Measurements from ENCODE around the gene DRD4.

The DRD4 gene

DNA sequence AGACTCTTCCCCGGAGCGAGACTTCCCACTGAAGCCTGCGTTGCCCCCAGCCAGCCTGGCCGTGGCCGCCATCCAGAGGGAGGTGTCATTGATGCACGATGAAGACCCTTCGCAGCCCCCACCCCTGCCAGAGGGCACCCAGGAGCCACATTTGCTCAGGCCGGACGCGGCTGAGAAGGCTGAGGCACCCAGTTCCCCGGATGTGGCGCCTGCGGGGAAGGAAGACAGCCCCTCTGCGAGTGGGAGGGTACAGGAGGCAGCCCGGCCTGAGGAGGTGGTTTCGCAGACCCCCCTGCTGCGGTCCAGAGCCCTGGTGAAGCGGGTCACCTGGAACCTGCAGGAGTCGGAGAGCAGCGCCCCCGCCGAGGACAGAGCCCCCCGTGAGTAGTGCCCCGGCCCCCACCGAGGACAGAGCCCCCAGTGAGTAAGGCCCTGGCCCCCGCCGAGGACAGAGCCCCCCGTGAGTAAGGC, 27.7 kb upstream of the DRD4 start:
- no peak for DNase-seq

DNA sequence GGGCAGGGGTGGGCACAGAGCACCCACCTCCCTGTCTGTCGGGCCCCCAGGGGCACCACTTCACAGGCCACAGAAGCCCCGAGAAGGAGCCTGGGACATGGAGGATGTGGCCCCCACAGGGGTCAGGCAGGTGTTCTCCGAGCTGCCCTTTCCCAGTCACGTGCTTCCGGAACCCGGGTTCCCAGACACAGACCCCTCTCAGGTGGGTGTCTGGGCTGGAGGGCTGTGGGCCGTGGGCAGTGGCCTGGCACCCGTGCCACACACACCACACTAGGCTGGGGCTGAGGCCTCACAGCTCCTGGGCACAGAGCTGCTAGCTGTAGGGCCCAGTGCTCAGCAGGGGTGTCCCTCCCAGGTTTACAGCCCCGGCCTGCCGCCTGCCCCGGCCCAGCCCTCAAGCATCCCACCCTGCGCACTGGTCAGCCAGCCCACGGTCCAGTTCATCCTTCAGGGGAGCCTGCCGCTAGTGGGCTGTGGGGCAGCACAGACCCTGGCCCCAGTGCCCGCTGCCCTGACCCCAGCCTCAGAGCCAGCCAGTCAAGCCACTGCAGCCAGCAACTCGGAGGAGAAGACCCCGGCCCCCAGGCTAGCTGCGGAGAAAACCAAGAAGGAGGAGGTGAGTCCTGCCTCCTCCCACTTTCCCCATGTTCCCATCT, 26.8 kb upstream of the DRD4 start:
- no peak for DNase-seq

DNA sequence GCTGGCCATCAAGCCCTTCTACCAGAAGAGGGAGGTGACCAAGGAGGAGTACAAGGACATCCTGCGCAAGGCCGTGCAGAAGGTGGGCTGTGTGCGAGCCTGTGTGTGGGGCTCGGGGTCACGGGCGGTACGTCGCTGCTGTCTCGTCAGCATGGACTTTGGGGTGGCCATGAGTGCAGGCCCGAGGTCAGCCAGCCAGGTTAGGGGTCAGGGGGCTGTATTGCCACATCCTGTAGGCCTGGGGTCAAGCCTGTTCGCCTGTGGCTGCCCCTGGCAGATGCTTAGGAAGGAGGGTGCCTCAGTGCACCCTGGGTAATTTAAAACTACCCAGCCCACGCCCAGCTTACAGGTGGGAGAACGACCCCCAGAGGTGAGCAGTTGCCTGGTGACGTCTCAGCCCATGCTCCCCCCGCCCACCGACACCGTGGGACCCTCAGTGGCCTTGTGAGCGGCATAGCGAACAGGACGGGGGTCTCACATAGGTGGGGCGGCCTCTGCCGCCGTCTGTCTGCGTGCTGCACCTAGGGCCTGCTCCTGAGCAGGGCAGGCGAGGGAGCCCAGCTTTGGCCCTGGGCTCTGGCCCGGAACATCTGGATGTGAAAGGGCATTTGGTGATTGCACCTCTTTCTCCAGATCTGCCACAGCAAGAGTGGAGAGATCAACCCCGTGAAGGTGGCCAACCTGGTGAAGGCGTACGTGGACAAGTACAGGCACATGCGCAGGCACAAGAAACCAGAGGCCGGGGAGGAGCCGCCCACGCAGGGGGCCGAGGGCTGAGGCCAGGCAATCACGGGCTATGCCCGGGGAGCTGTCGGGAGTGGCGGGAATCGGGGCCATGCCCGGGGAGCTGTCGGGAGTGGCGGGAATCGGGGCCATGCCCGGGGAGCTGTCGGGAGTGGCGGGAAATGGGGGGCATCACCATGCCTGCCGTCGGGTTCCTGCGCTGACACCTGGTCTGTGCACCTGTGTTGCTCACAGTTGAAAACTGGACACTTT, 25.8 kb upstream of the DRD4 start:
- DNase-seq: no peak

DNA sequence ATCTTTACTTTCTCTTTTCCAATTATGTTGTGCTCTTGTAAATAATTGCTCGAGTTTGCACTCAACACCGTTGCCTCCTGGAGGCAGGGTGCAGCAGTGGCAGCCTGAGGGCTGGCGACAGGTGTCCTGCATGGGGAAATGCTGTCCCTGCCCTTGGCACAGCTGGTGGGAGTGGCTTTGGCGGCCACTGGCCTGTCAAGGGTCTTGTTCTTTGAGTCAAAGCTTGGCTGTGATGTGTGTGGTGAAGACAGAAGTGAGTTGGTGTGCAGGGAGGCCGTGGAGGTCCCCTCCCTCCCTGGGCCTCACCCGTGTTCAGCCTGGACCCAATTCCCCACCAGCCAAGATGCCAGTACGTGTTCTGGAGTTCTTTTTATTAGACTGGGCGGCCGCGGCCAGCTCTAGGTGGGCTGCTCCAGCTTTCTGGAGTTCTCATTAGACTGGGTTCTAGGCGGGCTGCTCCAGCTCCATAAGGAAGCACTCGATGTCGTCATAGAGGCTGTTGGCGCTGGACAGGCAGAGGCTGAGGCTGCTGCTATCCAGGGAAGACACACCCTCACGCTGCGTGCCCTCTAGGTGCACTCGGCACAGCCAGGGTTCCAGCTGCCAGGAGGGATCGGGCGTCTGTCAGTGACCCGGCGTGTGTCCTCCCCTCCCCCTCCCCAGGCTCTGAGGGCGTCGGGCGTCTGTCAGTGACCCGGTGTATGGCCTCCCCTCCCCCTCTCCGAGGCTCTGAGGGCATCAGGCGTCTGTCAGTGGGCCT, 24.7 kb upstream of the DRD4 start:
- DNase-seq: no peak

DNA sequence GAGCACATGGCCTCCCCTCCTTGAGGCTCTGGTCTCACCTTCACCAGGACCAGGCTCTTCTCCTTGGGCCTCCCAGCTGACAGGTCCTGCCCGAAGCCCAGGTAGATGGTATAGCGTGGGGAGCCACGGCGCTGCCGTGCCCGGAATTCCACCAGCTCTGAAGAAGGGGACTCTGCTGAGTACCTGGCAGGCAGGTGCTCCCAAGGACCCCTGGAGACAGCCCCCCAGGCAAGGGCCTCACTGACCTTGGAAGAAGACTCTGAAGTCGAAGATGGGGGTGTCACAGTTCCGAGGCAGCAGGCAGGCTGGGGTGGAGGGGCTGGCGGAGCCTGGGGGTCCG, 24.1 kb upstream of the DRD4 start:
- DNase-seq: no peak

DNA sequence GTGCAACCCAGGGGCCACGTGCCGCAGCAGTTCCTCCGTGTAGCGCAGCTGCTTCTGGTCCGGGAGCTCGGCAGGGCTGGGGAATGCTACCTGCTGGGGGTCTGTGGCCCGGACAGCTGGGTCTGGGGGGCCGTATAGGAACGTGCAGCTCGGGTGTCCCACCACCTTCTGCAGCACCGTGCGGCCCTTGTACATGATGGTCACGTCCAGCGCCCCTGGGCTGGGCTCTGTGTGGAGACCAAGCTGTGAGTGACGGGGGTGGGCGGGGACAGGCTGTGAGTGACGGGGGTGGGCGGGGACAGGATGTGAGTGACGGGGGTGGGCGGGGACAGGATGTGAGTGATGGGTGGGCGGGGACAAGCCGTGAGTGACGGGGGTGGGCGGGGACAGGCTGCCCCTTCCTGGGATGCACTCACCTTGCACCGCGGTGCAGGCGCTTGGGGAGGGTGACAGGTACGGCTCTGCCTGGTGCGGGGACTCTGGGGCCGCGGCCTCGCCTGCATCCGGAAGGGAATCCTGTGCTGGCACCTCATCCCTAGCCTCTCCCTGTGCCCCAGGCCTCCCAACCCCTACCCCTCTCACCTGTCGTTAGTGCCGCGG, 23.6 kb upstream of the DRD4 start:
- peak; percentile 28 for DNase-seq

DNA sequence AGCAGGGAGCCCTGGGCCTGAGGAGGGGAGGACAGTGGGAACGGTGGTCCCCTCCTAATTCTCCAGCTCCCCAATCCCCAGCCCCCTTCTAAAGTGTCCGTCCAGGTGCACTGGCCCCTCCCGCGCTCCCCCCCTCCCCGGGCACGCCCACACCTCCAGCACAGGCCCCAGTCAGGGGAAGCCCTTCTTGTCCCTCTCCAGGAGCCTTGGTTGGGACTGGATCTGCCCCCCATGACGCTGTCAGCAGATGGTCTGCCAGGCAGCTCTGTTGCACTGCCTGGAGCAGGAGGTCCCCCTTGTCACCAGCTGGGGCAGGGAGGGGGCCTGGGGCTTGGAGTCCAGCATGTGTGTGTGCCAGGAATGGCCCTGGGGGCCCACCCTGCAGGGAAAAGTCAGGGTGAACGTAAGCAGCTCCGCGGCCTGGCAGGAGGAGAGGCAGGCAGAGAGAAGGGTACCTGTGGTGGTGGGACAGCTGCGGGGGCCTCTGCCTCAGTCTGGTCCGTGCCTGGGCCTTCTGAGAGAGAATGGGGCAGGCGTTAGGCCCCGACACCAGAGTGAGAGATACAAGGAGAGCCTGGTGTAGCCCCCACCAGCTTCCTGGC, 22.9 kb upstream of the DRD4 start:
- no peak for DNase-seq

DNA sequence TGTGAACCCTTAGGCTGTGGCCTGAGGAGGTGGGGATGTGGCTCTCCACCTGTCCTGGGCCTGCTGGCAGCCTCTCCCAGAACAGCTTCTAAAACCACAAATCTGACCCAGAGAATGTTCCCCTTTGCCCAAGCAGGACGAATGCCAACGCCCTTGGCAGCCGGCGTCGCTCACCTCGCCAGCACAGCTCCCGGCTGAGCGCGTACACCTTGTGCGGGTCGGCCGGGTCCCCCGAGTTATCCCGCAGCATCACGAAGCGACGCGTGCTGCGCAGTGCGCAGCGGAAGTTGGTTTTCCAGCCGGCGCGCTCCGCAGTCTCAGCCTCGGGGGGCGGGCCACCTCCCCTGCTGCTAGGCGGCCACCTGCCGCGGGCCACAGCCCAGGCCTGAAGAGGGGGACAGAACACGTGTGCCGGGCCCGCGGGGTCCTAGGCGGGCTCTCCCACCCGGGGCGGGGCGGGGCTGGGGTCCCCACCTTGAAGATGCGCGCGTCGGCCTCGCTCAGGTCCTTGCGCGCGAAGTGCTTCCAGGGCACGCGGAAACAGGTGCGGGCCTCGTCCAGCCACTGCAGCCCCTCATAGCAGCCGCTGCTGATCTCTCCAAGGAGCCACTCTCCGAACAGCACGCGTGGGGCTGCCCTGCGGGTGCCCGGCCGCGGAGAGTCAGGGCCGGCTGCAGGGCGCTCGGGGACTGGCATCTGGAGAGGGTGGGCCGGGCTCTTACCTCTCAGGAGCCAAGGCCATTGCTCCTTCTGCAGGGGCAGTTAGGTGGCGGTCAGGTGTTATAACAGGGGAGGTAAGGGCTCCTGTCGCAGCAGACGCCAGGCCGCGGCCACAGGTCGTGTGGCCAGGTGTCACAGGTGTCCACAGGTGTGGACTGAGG, 22.2 kb upstream of the DRD4 start:
- DNase-seq: peak; percentile 29

DNA sequence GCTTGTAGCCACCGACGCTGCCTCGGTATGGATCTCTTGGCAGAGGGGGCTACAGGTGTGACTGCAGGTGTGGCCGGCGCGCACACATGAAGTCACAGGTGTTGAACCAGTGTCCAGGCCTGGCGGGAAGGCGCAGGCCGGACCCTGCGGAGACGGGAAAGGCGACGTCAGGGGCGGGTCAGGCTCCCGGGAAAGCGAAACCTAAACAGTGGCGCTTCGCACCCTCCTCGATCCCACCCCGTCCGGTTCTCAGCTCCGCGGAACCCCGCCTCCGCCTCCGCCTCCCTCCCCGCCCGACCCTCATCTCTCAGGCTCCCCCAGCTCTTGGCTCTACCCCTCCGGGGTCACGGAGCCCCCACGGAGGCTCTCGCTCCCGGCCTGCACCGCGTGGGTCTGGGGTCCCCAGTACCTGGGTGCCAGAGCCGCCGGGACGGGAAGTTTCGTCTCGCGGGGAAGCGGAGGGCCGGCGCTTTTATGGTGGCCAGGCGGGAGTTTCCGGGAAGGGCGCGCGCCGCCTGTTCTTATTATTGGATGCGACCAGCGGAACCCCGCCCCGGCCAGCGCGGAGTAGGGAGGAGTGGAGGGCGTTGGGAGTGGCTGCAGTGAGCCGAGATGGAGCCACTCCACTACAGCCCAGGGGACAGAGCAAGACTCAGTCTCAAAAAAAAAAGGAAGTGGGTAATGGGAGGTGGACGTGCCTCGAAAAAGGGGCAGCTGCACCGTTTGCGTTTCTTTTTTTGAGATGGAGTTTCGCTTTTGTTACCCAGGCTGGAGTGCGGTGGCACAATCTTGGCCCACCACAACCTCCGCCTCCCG, 21.4 kb upstream of the DRD4 start, which contains the start of gene IRF7:
TSS of gene IRF7 (minus strand) at position 447 of the 816 bp plus-strand sequence. CDS start 586 bp downstream, outside the sequence.
- peak; percentile 92 for DNase-seq

DNA sequence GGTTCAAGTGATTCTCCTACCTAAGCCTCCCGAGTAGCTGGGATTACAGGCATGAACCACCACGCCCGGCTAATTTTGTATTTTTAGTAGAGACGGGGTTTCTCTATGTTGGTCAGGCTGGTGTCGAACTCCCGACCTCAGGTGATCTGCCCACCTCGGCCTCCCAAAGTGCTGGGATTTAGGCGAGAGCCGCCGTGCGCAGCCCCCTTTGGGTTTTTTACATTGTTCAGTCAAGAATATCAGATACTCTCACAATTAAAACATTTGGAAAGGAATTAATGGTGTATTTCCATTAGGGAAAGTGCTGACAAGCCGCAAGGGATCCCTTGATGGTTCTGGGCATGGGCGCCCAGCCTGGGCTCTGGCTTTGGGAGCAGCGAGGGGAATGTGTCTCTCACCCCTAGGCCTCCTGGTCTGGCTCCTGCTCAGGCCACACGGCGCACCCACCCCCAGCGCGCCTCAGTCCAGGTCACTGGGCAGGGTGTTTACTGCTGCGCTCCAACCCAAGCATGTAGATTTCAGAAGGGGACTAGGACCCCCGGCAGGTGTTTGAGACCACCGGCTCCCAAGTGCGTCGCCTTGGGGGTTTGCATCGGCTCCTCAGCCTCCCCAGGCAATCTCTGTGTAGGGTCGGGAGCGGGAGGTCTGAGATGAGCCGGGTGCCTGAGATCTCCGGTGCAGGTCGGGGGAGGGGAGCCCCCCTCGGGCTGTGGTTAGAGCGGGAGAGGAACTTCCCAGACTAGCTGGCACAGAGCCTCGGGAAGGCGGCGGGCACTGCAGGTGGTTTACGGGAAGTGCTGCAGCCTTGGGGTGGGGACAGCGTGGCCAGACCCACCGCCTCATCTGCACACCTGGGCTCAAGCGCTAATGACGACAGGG, 20.5 kb upstream of the DRD4 start:
- no peak for DNase-seq

DNA sequence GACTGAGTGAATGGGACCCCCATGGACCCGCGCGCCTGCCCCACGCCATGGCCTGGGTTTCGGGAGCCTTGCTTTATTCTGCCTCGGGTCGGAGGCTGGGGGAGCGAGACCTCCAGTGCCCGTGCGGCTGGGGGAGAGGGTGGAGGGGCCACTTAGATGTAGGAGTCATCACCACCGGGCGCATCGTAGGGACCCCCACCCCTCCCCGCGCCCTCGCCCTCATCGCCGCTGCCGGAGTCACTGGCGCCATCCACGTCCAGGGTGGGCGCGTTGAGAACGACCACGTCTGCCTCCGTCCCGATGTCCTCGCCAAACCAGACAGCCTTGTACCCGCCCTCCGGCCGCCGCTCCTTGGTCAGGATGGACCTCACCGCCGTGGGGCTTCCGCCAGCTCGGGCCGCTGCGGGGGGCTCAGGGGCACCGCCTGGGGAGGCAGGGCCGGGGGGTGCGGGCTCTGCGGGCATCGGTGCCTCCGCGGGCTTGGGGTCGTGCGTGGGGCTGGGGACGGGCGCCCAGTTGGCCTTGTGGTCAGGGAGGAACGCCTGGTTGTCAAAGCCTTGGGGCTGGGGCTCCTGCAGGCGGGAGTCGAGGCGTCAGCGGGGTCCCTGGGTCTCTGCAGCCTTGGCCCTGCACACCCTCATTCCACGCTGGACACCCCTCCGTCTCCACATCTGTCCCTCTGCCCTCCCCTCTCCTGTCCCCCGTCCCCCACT, 19.7 kb upstream of the DRD4 start:
- DNase-seq: no peak

DNA sequence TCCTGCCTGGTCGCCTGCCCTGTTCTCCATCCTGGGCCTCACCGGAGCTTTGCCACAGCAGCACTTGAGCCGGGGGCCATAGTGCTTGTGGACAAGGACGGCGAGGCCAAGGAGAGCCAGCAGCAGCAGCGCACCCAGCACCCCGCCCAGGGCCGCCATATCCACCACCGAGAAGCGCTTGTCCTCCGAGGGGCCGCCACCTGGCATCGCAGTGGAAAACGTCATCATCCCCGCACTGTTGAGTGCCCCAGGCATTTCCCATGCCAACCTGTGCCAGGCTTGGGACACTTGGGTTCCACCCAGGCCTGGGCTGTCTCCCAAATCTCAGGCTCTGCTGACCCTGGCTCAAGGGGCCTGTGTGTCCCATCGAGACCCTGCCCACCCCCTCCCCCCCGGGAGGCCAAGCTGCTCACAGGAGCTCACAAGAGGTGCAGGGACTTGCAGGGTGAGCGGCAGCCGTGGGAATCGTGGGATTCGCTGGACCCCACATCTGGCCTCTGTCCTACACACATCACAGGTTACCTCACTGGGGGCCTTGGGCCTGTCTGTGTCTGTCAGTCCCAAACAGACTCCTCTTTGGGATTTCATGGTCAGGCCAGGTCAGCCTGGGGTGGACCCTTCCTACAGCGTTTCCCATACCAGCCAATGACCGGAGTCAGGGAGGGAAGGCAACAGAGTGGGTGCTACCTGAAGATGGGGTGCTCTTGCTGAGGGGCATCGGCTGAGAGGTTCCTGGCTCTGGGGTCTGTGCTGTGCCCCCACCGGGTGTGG, 19.0 kb upstream of the DRD4 start:
- DNase-seq: no peak

DNA sequence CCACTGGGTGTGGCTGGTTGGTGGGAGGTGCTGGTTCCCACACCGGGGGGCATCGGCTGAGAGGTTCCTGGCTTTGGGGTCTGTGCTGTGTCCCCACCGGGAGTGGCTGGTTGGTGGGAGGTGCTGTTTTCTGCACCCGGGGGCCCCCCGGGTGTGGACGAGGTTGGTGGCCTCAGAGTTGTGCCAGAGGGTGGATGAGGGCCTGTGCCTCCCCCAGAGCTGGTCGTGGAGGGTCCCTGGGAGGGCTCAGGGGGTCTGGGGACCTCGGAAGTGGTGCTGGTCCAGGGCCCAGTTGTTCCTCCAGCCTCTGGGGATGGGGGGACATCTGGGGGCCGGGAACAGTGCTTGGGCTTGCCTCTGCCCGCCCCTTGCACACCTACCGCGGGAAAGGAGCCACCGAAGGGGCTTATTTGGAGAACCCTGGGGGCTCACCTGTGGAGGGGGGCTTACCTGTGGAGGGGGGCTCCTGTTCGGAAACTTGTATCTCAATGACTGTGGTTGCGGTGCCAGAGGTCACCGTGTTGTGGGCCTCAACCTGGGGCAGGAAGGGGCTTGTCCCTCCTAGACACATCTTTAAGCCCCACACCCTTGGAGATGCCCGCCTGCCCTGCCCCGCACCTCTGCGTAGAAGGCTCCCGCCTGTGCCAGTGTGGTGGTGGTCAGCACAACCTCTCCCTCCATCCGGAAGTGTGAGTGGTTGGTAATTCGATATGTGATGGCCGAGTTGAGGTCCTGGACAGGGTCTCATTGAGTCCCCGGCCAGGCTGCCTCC, 18.0 kb upstream of the DRD4 start:
- DNase-seq: no peak

DNA sequence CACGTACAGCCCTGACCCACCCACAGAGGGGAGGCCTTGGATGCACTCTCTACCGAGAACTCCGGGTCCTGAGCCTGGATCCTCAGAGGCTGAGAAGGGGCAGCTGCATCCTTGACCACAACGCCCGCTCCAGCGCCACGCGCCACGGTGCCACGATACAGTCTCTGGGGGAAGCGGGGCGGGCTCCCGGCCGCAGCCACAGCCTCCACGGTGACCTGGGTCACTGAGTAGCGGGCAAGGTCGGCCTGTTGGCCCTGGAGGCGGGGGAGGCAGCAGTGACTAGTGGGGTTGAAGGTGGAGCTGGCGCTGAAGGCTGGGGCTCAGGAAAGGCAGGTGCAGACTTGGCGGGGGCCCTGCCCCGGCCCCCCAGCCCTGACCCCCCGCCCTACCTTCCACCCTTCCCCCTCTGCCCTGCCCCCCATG, 17.4 kb upstream of the DRD4 start:
- no peak for DNase-seq

DNA sequence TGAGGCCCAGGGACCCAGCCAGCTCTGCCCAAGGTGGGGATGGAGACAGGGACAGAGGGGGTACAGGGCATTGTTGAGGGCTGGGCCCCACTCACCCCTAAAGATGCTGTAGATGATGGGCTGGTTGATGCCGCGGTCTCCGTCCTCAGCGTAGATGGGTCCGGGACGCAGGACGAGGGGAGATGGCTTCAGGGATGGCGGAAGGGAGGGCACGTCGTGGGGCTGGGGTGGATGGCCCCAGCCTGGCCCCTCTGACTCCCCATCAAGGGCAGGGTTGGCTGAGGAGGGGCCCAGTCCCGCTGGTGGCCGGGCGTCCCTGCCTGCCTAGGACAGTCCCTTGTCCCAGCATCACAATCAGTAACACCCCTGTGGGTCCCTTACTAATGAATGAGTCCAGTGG, 16.9 kb upstream of the DRD4 start:
- no peak for DNase-seq
